Measurements from ENCODE around the gene TGM2.

TGM2 gene

DNA sequence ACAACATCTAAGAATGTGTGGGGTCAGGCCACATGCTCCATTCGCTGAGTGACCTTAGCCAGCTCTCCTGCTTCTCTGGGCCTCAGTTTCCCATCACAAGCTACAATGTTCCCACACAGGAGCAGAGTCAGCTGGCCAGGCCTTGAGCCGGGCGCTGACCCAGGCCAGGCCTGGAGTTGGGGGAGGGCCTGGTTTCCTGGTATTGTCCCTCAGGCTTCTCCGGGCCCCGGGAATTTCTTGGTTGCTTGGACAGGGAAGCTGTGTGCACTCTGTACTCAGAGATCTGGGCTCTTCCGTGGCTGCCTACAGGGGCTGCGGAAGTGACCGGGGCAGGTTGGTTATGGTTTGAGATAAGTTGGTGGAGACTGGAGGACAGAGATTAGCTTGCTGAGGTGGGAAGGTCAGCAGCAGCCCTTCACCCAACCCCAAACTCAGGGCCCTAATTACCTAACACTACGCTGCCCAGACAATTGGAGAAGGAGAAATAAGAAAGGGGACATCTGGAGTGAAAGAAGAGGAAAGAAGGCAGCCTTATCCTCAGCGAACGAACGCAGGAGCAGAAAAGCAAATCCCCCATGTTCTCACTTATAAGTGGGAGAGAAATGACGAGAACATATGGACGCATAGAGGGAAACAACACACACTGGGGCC, 6.2 kb downstream of the TGM2 start:
- no peak for DNase-seq

DNA sequence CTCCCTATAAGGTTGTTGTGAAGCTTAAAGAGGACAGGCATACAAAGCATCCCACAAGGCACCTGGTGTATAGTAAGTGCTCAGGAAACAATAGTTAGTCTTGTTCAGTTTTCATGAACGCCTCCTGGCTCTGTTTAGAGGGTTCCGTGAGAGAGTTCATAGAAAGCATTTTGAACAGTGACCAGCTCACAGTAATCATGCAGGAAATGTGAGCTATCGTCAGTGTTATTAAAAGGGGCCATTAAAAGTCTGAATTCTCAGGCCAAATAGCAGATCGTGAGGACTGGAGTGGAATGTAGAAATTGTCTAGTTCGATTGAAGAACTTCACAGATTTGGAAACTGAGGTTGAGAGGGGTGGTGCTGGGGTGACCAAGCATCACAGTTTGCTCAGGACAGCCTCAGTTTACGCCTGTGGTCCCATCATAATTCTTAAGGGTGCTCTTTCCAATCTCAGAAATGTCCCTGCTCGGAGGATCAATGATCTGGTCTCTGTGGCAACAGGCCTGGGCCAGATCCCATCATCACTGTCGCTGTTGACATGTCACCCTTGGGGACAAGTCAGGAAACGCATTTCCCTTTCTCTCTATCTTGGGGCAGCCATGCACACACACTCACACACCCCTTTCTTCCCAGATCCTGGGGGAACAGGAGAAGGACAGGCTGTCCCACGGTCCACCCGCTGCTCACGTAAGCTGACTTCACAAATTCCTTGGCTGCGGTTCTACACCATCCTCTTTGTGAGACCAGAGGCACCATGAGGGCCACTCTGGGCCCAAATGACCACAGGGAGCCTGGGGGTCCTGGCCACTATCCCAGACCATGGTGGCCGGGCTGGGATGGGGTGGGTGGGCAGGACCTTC, 7.2 kb downstream of the TGM2 start:
- DNase-seq, result no peak

DNA sequence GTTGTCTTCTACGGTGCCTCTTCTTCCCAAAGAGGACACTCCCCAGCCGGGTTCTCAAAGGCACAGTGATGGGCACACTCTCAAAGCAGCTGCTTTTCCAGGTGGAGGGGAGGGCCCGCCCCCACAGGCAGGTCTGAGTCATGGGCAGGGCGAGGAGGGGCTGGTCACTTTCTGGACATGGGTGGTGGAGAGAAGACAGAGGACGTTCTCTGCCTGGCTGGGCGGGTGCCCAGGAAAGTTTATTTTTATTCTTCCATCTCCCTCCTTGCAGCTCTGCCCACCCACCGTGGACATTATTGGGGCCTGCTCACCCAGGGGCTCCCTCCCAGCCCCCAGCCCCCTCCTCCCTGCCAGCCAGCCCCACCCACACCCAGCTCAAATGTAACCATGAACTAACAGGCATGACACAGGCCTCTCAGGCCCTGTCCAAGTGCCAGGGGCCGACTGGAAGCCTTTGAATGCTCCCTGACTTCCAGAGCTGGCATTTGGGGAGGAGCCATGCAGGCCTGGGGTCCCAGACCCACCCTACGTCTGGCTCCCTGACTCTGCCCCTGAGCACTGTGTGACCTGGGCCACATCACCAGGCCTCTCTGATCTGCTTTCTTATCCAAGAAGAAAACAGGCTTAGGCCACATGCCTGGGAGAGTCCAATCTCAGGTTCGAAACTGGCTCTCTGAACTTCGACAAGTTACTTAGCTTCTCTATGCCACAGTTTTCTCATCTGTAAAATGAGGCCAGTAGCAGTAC, 8.0 kb downstream of the TGM2 start:
- DNase-seq, result no peak

DNA sequence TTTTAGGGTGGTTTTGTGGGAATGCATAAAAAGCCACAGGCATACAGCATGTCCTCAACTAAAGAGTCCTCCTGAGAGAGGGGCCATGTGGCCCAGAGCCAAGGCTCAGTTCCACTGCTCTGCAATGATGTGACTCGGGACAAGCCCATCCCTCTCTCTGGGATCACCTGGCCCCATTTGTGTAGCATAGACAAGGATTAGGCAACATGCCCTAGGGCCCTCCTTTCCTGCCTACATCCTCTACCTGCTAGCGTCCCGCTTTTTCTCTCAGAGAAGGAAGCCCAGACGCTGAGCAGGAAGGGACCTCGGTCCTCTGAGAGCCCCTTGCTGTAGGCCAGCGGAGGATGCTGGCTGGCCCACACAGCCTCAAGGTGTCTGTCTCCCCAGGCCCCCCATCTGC, 8.8 kb downstream of the TGM2 start:
- DNase-seq, result no peak

DNA sequence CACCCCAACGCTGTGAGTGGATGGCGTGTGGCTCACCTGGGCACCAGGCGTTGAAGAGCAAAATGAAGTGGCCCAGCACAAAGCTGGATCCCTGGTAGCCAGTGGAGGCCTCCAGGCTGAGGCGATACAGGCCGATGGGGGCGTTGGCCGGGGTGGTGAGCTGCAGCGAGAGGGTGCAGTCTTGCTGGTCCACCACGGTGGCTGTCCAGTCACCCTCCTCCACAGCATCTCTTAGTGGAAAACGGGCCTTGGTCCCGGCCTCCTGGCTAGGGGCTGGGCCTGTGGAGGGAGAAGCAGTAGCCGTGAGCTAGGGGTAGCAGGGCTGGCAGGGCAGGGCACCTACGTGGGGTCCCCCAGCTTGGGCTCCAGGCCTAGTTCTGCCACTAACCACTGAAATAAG, 9.3 kb downstream of the TGM2 start:
- no peak for DNase-seq

DNA sequence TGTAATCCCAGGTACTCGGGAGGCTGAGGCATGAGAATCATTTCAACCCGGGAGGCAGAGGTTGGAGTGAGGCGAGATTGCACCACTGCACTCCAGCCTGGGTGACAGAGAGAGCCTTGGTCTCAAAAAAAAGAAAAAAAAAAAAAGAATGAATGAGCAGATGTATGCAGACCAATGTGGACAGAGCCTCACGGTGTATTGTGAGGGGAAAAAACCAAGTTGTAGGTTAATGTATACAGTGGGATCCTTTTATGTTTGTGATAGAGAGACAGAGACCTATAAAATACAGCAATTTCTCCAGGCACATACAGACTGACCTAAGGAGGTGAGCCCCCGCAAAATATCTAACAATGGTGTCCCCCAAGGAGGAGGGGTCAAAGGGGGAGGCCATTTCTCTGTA, 11.7 kb downstream of the TGM2 start:
- DNase-seq, result no peak

DNA sequence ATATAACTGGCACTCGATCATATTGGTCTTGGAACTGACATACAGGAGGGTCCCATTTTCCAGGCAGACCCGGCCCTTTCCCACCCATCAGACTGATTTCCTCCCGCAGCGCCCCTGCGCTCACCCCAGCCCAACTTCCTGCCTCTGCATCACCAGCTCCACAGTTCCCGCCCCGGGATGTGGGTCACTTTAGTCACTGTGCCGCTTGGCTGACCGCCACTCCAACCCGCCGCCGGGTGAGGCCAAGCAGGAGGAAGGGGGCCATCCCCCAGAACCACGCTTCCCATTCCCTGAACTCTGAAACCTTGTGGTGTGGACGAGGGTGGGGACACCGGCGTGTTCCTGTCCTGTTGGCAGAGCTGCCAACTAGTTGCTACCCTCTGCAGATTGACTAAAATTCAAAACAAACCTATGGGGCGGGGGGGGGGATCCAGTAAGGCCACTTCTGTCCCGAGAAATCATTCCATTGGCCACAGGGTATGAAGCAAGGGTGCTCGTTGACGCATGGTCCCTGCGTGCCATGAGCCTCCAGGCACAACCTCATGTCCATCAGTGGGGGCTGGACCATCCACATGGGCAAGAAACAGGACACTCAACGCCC, 12.3 kb downstream of the TGM2 start:
- peak; percentile 87 for DNase-seq

DNA sequence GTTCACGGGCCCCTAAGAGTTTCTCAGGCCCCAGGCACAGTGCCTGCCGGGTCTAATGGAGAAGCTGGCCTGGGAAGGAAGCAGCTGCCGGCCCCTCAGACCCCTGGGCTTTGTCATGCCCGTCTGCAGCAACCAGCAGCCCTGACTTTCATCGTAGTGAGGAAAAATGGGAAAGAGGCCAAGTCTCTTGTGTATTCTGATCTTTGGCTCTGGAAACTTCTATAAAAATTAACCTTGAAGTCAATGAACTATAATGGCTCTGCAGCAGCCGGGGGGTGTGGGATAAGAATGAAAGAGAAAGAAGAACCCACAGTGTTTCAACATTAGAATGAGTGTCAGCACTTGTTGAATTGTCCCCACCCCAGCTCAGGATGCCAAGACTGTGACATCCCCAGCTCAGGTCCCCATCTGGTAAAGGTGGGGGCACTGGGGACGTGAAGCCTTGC, 12.9 kb downstream of the TGM2 start:
- no peak for DNase-seq

DNA sequence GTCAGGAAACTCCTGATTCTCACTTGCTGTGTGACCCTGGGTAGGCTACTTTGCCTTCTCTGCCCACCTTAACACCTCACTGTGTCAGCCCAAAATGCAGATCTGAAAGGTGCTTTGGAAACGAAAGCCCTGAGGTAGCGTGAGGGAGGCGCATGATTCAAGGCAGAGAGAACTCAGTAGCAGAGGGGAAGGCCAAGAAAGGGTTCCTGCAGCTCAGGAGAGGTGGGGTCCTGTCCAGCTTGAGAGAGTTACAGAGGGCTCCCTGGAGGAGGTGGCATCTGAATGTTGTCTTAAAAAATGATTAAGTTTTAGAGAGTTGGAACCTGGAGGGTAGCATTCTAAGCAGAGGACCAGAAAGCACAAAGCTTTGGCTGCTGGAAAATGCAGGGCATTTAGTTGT, 13.6 kb downstream of the TGM2 start:
- DNase-seq, result no peak

DNA sequence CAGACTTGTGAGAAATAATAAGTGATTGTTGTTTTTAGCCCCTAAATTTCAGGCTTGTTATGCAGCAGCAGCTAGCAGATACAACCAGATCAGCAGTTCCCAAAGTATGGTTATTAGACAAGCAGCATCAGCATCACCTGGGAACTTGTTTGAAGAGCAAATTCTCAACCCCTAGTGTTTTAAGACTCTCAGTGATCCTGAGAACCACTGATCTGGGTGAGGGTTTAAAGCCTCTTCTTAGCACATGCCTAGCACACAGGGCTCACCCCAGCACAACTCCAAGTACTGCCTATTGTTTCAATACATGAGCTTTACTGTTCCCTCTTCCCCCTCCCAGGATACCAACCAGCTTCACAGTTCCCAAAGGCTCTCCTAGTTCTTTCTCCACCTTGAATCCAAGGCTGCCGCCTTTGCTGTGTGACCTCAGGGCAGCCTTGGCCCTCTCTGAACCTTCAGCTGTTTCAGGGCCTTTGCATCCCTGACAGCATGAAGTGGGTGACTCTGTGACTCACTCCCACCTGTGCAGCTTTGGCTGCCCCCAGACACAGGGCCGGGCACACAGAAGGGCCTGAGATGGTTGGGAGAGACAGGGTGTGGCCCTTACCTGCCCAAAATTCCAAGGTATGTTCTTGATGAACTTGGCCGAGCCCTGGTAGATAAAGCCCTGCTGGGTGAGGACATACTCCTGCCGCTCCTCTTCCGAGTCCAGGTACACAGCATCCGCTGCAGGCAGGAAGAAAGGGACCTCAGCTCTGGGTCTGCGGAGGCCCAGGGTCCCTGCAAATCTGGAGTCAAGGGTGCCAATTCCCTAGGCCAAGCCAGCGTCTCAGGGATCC, 14.5 kb downstream of the TGM2 start:
- no peak for DNase-seq

DNA sequence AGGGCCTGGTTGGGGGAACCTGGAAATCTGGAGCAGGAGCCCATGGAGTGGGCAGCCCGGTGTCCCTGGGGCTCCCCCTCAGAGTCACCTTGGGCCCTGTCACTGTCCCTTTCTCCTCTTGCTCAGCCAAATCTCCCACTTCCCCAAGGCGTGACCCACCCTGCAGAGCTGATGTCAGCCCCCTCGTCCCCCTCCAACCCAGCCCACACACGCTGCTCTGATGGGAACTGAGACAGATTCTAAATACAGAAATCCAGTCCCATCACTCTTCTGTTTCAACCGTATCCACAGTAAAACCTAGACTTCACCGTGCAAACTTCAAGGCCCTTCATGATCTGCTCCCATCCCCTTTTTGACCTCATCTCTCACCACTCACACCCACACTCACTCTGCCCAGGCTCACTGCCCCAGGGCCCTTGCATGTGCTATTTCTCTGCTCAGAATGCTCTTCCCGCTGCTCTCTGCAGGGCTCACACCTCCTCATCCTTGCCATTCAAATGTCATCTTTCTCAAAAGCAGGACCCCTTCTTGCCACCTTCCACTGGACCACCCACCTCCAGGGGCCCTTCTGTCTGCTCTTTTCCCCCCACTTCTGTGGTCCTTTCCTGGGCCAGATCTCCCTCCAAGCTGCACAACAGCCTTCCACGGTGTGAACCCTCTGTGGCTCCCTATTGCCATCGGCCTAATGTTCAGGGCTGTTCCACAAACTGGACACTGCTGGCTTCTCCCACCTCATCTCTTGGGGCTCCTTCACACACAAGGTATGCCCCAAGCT, 16.6 kb downstream of the TGM2 start:
- DNase-seq, result no peak

DNA sequence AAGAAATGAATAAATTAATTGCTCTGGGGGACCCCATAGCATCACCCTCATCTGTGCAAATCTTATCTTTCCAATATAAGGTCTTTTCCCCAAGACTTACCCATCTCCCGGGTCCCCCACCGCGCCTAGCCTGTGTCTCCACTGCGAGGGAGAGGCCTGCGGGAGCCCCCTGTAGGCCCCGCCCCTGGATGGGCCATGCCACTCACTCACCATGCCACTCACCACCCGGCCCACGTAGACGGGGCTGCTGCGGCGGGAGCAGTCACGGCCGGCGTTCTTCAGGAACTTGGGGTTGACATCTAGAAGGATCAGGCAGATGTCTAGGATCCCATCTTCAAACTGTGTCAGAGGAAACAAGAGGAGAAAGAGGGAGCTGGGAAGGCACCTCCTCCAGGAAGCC, 17.3 kb downstream of the TGM2 start:
- DNase-seq, result no peak

DNA sequence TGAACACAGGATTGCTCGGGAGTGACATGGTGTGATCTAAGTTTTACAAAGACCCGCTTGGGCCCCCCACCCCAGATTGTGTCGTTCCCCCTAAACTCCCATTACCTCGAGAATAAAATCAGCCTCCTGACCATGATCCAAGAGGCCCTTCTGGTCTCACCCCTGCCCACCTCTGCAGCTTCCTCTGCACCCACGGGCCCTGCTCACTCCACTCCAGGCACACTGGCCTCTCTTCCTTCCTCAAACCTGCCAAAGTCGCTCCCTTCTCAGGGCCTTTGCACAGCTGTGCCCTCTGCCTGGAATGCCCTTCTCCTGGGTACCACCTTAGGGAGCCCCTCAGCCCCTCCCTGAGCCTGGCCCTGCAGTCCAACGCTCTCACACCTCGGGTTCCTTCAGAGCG, 17.9 kb downstream of the TGM2 start:
- no peak for DNase-seq

DNA sequence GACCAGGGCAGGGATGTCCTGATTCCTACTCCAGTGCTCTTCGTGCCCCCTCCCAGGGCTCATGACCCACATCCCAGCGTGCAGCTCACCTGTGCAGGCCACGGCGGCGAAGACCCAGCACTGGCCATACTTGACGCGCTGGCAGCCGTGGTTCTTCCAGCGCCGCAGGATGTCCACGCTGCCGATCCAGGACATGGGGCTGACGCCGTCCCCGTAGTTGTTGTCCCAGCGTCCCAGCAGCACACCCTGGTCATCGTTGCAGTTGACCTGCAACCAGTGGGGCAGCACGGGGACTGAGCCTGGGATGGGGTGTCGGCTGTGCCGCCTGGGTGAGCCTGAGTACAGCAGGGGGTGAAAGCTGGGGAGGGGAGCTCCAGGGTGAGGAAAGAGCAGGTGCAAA, 18.4 kb downstream of the TGM2 start:
- no peak for DNase-seq

DNA sequence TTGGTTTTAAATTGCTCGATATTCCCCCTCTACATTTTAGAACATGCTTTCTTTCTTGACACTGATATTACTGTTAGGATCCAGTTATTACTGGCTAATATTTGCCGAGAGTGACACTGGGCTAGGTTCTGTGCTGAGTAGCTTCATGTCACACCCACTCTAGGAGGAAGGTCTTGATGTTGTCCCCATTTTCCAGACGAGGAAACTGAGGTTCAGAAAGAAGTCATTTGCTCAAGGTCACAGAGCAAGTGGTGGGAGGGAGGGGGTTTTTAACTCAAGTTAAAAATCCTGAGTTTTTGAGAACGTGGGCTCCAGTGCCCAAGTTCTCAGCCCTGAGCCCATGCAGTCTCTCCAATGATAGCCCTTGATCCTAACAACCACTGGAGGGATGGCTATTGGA, 18.9 kb downstream of the TGM2 start:
- DNase-seq, result no peak

DNA sequence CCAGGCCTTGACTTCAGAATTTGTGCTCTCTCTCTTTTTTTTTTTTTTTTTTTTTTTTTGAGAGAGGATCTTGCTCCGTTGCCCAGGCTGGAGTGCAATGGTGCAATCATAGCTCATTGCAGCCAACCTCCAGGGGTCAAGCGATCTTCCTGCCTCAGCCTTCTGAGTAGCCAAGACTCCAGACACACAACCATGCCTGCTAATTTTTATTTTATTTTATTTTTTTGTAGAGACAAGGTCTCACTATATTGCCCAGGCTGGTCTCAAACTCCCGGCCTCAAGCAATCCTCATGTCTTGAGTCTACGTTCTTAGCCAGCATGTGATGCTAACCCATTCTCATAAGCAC, 19.4 kb downstream of the TGM2 start:
- DNase-seq, result no peak

DNA sequence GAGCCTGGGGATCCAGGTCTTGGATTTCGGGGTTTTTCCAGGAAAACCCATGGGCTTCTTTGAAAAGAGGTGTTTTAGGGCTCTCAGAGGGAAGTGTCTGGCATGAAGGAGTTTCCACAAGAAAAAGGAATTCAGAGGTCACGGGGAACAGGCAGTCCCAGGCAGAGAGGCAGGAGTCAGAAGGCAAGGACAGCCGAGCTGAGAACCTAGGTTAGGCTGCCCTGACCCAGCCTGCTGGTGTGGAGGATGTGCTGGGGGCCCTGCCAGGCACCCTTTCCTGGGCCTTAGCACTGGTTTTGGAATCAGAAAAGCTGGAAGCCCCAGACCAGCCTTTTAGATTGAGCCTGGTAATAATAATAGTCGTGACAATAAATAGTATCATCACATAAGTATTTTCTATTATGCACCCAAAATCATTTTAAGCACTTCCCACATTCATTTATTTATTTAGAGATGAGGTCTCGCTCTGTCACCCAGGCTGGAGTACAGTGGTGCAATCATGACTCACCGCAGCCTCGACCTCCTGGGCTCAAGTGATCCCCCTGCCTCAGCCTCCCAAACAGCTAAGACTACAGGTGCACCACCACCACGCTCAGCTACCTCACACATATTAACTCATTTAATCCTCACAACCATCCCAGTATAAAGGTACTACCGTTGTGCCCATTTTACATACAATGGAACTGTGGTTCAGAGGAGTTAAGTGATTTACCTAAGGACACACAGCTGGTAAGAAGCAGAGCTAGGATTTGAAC, 19.9 kb downstream of the TGM2 start:
- DNase-seq, result no peak

DNA sequence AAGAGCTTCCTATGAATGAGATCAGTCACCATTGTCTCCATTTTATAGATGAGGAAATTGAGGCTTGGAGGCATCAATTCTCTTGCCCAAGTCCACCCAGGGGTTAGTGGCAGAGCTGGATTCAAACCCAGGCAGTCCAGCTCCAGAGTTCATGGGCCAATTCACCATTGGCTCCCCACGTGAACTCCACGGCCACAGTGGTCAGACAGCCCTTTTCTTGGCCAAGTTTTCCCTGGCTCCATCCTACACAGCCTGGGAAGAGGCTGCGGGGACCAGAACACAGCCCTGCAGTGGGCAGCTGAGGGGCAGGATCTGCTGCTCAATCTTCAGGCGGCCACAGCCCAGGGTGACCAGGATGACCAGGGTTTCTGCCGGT, 20.5 kb downstream of the TGM2 start:
- DNase-seq, result no peak

DNA sequence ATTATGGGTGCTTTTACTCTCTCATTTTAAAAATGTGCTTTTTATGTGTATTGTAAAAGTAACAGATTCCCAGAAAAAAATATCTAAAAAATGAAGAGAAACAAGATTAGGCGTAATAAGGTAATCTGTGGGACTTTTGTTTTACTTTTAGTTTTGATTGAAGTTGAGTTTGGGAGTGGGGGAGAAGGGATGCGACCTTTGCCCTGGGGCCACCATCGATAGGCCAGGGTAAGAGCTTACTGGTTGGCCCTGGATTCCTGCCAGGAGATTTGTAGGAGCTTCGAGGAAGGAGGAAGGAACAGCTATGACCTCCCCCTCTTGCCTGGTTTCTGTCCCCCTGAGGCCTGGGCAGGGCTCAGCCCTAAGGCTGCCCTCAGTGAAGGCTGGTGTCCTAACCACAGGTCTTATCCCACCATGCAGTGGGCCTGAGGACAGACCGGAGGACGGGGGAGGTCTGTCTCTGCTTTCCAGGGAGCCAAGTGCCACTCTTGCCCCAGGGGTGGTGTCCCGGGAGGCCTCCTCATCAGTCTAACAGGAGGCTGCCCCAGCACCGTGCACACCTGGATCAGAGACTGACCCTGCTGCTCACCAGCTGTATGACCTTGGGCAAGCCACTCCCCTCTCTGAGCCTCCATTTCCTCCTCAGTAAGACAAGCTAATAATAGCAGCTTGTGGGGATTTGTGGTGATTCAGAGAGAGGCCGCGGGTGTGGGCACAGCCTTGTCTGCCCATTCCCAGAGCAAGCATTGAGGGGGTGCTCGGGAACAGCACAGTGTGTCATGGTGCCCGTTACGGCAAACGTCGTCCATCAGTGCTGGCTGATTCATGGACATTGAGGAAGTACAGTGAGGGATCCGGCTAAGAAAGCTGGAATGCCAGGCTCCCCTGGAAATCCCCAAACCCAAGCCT, 21.2 kb downstream of the TGM2 start:
- DNase-seq, result peak; percentile 48

DNA sequence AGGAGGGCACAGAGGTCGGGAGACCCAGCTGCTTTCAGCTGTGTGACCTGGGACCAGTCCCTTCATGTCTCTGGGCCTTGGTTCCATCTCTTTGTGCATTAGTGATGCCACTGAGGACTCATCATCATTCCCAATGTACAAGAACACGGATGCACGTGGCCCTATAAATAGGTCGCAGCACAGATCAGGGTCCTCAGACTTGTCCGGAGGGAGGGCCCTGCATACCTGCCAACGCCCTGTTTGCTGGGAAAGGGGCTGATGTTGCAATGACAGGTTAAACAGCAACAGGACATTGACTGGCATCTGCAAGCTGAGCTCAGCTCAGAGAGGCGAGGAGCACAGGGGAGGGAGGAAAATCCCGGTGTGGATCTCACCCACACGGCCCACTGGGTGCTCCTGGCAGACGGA, 21.8 kb downstream of the TGM2 start:
- no peak for DNase-seq
